Measurements from ENCODE around the gene PPA2.
"Not testable (repeated sequence)": the region's sequence is repeated elsewhere in the genome, so short reads cannot be mapped to it uniquely, and the experiment has no call there.

The PPA2 gene

DNA sequence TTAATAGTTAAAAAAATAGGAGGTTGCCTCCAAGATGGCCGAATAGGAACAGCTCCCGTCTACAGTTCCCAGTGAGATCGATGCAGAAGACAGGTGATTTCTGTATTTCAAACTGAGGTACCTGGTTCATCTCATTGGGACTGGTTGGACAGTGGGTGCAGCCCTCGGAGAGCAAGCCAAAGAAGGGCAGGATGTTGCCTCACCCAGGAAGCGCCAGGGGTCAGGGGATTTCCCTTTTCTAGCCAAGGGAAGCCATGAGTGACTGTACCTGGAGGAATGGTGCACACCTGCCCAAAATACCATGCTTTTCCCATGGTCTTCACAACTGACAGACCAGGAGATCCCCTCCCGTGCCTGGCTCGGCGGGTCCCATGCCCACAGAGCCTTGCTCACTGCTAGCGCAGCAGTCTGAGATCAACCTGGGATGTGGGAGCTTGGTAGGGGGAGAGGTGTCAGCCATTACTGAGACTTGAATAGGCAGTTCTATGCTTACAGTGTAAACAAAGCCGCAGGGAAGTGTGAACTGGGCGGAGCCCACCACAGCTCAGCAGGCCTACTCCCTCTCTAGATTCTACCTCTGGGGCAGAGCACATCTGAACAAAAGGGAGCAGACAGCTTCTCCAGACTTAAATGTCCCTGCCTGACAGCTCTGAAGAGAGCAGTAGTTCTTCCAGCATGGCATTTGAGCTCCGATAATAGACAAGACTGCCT lies 47.5 kb downstream of the PPA2 start:
- H3K4me3 ChIP-seq: no peak overlapping the region
- no peak overlapping the region for H3K27ac ChIP-seq
- TF ChIP-seq, protein P1, sequence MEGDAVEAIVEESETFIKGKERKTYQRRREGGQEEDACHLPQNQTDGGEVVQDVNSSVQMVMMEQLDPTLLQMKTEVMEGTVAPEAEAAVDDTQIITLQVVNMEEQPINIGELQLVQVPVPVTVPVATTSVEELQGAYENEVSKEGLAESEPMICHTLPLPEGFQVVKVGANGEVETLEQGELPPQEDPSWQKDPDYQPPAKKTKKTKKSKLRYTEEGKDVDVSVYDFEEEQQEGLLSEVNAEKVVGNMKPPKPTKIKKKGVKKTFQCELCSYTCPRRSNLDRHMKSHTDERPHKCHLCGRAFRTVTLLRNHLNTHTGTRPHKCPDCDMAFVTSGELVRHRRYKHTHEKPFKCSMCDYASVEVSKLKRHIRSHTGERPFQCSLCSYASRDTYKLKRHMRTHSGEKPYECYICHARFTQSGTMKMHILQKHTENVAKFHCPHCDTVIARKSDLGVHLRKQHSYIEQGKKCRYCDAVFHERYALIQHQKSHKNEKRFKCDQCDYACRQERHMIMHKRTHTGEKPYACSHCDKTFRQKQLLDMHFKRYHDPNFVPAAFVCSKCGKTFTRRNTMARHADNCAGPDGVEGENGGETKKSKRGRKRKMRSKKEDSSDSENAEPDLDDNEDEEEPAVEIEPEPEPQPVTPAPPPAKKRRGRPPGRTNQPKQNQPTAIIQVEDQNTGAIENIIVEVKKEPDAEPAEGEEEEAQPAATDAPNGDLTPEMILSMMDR (IDR thresholded peaks at IDR 0.05): no peak
- no peak for DNase-seq (ENCODE audit: low spot score)

DNA sequence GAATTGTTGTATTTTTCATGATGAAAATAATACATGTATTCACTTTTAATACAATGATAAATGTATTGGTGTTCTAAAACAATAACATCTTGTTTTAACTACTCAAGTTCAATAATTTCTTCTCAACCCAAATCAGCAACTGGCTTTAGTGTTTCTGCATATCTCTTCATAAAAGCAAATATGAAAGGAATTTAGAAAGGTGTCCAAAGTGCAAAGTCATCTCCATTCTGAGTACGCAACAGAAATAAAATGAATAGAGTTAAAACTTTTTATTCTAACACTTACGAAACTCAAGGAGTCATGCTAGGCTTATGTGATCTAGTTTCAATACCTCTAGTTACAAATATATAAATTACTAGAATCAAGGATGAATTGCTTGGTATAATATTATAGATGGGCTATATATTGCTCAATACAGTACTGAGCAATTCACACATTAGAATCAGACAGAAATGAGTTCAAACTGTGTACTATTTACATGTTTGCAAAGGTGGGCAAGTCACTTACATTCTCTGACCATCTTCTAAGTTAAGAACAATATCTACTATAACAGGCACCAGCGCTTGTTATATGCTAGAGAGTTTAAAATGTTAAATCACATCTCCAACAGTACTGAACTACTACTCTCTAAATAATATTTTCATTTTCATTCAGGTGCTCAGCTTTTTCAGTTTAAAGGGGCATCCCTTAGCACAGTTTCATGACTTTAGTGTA lies 51.5 kb downstream of the PPA2 start:
- Histone ChIP-seq H3K27ac (no peak overlapping the region), H3K4me3 (no peak overlapping the region)
- DNase-seq (ENCODE audit: low spot score): no peak
- TF ChIP-seq, protein P1 (IDR thresholded peaks at IDR 0.05): no peak

DNA sequence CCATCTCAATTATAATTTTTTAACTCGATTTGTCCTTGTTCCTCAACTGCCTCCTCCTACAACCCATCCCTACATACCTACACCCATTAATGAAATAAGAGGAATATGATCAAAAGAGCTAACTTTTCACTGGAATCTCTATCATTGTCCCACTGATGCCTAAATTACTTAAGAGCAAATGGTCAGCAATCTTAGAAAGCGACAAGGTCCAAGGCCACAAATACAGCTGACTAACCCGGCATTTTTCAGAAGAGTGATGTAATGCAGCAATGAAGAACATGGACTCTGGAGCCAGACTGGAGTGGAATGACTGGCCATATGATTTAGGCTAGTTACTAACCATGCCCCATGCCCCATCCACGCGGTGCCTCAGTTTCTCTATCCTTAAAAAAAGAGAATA lies 56.2 kb downstream of the PPA2 start:
- no peak overlapping the region for H3K27ac ChIP-seq
- no peak overlapping the region for H3K4me3 ChIP-seq
- TF ChIP-seq, protein P1 (IDR thresholded peaks at IDR 0.05): no peak
- DNase-seq (ENCODE audit: low spot score): no peak

DNA sequence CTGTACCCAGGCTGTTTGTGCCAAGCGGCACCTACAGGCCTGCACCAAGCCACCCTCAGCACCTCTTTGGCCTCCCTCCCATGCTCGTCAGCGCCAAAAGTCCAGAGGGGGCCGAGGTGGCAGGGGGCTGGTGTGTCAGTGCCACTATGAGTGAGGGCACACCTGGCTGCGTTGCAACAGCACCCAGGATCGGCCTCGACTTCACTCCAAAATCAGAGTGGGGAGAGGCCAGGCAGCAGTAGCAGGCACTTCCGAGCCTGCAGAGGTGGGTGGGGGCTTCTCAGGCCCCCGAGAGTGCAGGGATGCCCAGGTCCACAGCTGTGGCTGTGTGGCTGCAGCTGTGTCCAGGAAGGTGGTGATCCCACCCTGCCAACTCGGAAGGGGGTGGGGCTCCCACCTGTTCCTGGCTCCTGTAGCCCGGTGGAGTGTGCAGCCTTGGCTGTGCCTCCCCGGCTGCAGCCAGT lies 58.5 kb downstream of the PPA2 start:
- TF ChIP-seq, protein P1 (IDR thresholded peaks at IDR 0.05): no peak
- DNase-seq (ENCODE audit: low spot score): no peak
- Histone ChIP-seq H3K4me3 (no peak overlapping the region), H3K27ac (no peak overlapping the region)

DNA sequence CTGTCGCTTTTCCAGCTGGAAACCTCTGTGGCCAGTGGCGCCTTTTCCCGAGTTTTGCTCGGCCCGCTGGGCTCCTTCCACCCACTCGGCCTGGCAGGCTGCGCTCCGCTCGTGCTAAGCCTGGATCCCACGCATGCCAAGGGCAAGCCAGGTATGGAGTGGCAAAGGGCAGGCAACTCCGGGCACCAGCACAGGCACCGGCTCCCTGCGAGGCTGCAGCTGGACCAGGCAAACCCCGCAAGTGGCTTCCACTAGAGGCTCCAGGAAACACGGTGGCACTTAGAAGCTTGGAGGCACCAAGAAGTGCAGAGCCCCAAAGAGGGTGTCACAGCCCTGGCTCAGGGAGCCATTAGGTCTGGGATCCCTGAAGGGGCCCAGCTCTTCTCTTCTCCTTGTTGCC lies 59.5 kb downstream of the PPA2 start:
- no peak overlapping the region for H3K27ac ChIP-seq
- DNase-seq (ENCODE audit: low spot score): no peak
- no peak overlapping the region for H3K4me3 ChIP-seq
- TF ChIP-seq, protein P1 (IDR thresholded peaks at IDR 0.05): no peak

DNA sequence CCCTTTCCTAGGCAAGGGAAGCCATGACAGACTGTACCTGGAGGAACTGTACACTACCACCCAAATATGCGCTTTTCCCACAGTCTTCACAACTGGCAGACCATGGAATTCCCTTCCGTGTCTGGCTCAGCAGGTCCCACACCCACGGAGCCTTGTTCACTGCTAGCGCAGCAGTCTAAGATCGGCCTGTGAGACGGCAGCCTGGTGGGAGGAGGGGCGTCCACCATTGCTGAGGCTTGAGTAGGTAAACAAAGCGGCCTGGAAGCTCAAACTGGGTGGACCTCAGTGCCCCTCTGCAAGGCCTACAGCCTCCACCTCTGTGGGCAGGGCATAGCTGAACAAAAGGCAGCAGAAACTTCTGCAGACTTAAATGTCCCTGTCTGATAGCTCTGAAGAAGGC lies 64.7 kb downstream of the PPA2 start:
- DNase-seq (ENCODE audit: low spot score); H3K27ac ChIP-seq; H3K4me3 ChIP-seq: not testable (repeated sequence)

DNA sequence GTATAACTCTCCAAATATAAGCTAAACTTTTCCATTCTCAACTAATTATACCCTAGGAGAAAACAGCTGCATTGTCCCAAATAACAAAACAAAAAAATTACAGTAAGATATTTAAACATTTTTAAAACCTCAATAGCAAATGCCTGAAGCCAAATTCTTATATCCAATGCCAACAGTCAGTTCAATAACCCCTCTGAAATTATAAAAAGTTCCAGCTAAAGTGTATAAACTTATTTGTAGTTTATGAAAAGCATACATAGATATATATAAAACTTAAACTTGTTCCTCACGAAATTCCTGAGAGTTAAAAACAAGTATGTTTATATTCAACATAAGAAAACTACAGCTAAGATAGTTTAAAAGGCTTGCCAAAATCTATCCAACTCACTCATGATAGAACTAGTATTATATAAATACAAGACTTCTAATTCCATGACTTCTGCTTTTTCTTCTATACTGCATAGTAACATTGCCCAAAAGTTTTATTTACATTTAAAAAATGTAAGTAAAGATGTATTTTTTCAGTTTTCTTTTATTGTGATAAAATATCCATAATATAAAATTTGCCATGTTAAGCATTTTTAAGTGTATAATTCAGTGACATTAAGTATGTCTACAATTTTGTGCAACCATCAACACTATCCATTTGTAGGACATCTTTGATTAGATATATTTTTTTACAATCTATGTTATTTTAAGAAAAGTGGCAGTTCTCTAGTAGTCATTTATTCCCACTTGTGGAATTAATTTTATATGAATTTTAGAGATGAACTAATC lies 72.8 kb downstream of the PPA2 start:
- TF ChIP-seq, protein P1 (IDR thresholded peaks at IDR 0.05): no peak
- no peak overlapping the region for H3K4me3 ChIP-seq
- no peak for DNase-seq (ENCODE audit: low spot score)
- no peak overlapping the region for H3K27ac ChIP-seq
